H9 (cell line): Measurements from ENCODE around the gene BCAR3. TPM values are rescaled to one million over a fixed set of nuclear protein-coding genes. Genes with fewer than 3 reads are reported as not detected.

ENCODE experiments used
- DNase-seq: peaks from one replicate; pipeline ENCODE4 v3.0.0-alpha.2; 2017
- H2AFZ ChIP-seq: one replicate; pipeline ENCODE4 v1.6.1; 2013; ENCODE audit warnings: mild to moderate bottlenecking, low read length, control low read depth, moderate library complexity
- H2AK5ac ChIP-seq: 2 replicates; pipeline ENCODE4 v1.6.1; 2013; ENCODE audit warnings: low read length, control low read depth, mixed read lengths; ENCODE audit not compliant: insufficient read length
- H2BK120ac ChIP-seq: one replicate; pipeline ENCODE4 v1.6.1; 2013; ENCODE audit warnings: low read depth, mild to moderate bottlenecking, low read length, control low read depth, inconsistent platforms; ENCODE audit not compliant: poor library complexity, severe bottlenecking
- H2BK12ac ChIP-seq: 2 replicates; pipeline ENCODE4 v1.6.1; 2013; ENCODE audit warnings: low read length, control low read depth, mixed read lengths, low read depth; ENCODE audit not compliant: insufficient read length
- H2BK15ac ChIP-seq: 2 replicates; pipeline ENCODE4 v1.6.1; 2013; ENCODE audit warnings: low read depth, low read length, control low read depth
- H2BK20ac ChIP-seq: one replicate; pipeline ENCODE4 v1.6.1; 2013; ENCODE audit warnings: low read depth, mild to moderate bottlenecking, low read length, control low read depth, inconsistent platforms; ENCODE audit not compliant: poor library complexity, severe bottlenecking
- H2BK5ac ChIP-seq: 2 replicates; pipeline ENCODE4 v1.6.1; 2013; ENCODE audit warnings: low read length, control low read depth, mixed read lengths; ENCODE audit not compliant: insufficient read length
- H3K14ac ChIP-seq: 2 replicates; pipeline ENCODE4 v1.6.1; 2013; ENCODE audit warnings: low read length, control low read depth; ENCODE audit not compliant: insufficient read depth
- H3K18ac ChIP-seq: 2 replicates; pipeline ENCODE4 v1.6.1; 2013; ENCODE audit warnings: low read depth, mild to moderate bottlenecking, mixed read lengths, low read length, control low read depth; ENCODE audit not compliant: insufficient read length
- H3K23ac ChIP-seq: 2 replicates; pipeline ENCODE4 v1.6.1; 2013; ENCODE audit warnings: low read length, control low read depth, mixed read lengths, low read depth; ENCODE audit not compliant: insufficient read length
- H3K23me2 ChIP-seq: 2 replicates; pipeline ENCODE4 v1.6.1; 2013; ENCODE audit warnings: low read depth, mild to moderate bottlenecking, mixed read lengths, low read length, control low read depth; ENCODE audit not compliant: insufficient read length, poor library complexity, severe bottlenecking
- H3K27ac ChIP-seq: 2 replicates; pipeline ENCODE4 v1.5.1; 2013; ENCODE audit warnings: low read length, control low read depth, mixed read lengths, low read depth; ENCODE audit not compliant: insufficient read length
- H3K27me3 ChIP-seq: 2 replicates; pipeline ENCODE4 v1.6.1; 2013; ENCODE audit warnings: low read length, control low read depth, inconsistent platforms; ENCODE audit not compliant: insufficient read depth
- H3K4ac ChIP-seq: 2 replicates; pipeline ENCODE4 v1.6.1; 2013; ENCODE audit warnings: low read depth, mild to moderate bottlenecking, control low read depth, inconsistent platforms, low read length, moderate library complexity
- H3K4me1 ChIP-seq: 2 replicates; pipeline ENCODE4 v1.6.1; 2013; ENCODE audit warnings: low read length, control low read depth, inconsistent platforms; ENCODE audit not compliant: insufficient read depth
- H3K4me2 ChIP-seq: 2 replicates; pipeline ENCODE4 v1.6.1; 2013; ENCODE audit warnings: low read length, control low read depth, mixed read lengths; ENCODE audit not compliant: insufficient read length, insufficient read depth
- H3K56ac ChIP-seq: 2 replicates; pipeline ENCODE4 v1.6.1; 2013; ENCODE audit warnings: low read depth, mild to moderate bottlenecking, mixed read lengths, low read length, control low read depth; ENCODE audit not compliant: insufficient read length
- H3K79me1 ChIP-seq: 2 replicates; pipeline ENCODE4 v1.6.1; 2013; ENCODE audit warnings: low read depth, mild to moderate bottlenecking, moderate library complexity, low read length, control low read depth, inconsistent platforms; ENCODE audit not compliant: insufficient read depth, poor library complexity, severe bottlenecking
- H3K79me2 ChIP-seq: 2 replicates; pipeline ENCODE4 v1.6.1; 2013; ENCODE audit warnings: low read length, control low read depth, inconsistent platforms; ENCODE audit not compliant: insufficient read depth
- H3K9ac ChIP-seq: 2 replicates; pipeline ENCODE4 v1.6.1; 2013; ENCODE audit warnings: low read length, control low read depth, mixed read lengths; ENCODE audit not compliant: insufficient read length; ENCODE audit errors: extremely low read depth
- H3K9me3 ChIP-seq: one replicate; pipeline ENCODE4 v1.6.1; 2013; ENCODE audit warnings: low read depth, low read length, inconsistent platforms; ENCODE audit not compliant: control insufficient read depth
- H3T11ph ChIP-seq: one replicate; pipeline ENCODE4 v1.6.1; 2013; ENCODE audit warnings: mild to moderate bottlenecking, low read length, control low read depth, inconsistent platforms
- H4K20me1 ChIP-seq: one replicate; pipeline ENCODE4 v1.6.1; 2013; ENCODE audit not compliant: control insufficient read depth, insufficient read length, insufficient read depth
- H4K5ac ChIP-seq: 2 replicates; pipeline ENCODE4 v1.6.1; 2013; ENCODE audit warnings: low read depth, mild to moderate bottlenecking, mixed read lengths, low read length, control low read depth; ENCODE audit not compliant: insufficient read length
- H4K8ac ChIP-seq: replicated peaks from 2 replicates; pipeline ENCODE4 v1.6.1; 2013; ENCODE audit warnings: low read length, control low read depth, mixed read lengths, low read depth; ENCODE audit not compliant: insufficient read length
- H4K91ac ChIP-seq: 2 replicates; pipeline ENCODE4 v1.6.1; 2013; ENCODE audit warnings: low read depth, mild to moderate bottlenecking, moderate library complexity, mixed read lengths, low read length, control low read depth; ENCODE audit not compliant: insufficient read length
- H3K27ac Mint-ChIP-seq, 3 experiments: 2 replicates in 2 of 3; 3 replicates in 1 of 3; pipeline ENCODE4 v1.8.0; 2020 to 2021; ENCODE audit warnings: mixed read lengths in 3 of 3, mild to moderate bottlenecking in 1 of 3, moderate library complexity in 1 of 3
- H3K27me3 Mint-ChIP-seq: 2 replicates; pipeline ENCODE4 v1.8.0; 2021; ENCODE audit warnings: low read depth, mild to moderate bottlenecking, moderate library complexity, mixed read lengths
- H3K36me3 Mint-ChIP-seq, 3 experiments: 2 replicates in 2 of 3; 3 replicates in 1 of 3; pipeline ENCODE4 v1.8.0; 2020 to 2021; ENCODE audit warnings: low read depth in 3 of 3, mixed read lengths in 3 of 3; ENCODE audit not compliant: insufficient read depth in 1 of 3
- H3K4me1 Mint-ChIP-seq, 2 experiments: 2 replicates each; pipeline ENCODE4 v1.8.0; 2020; ENCODE audit warnings: mixed read lengths in 2 of 2
- H3K4me3 Mint-ChIP-seq, 2 experiments: 2 replicates in 1 of 2; 3 replicates in 1 of 2; pipeline ENCODE4 v1.8.0; 2020 to 2021; ENCODE audit warnings: mild to moderate bottlenecking in 2 of 2, mixed read lengths in 2 of 2, moderate library complexity in 1 of 2
- H3K9me3 Mint-ChIP-seq, 2 experiments: 2 replicates in 1 of 2; 3 replicates in 1 of 2; pipeline ENCODE4 v1.8.0; 2020; ENCODE audit warnings: mild to moderate bottlenecking in 2 of 2, mixed read lengths in 2 of 2, moderate library complexity in 1 of 2
- WGBS: extraction: QIAGEN DNeasy Blood & Tissue Kit; methylation state at CpG from one replicate; pipeline ENCODE4 v1.1.7; 2013; ENCODE audit warnings: missing lambda C conversion rate, low lambda C conversion rate, mixed read lengths; ENCODE audit not compliant: insufficient read length; ENCODE audit errors: extremely low coverage; 5-methylcytosine and 5-hydroxymethylcytosine counted together
- total RNA-seq: library from RNA; stranded (reverse); gene quantifications from 2 replicates; pipeline ENCODE4 v1.2.1, GENCODE V29; 2021
- TF ChIP-seq, protein P1 (sequence below): fragments of 200-600 bp; sonication (generic); conservative IDR thresholded peaks from 3 replicates; pipeline ENCODE4 v1.8.0; 2021; ENCODE audit warnings: antibody characterized with exemption, mild to moderate bottlenecking

The BCAR3 gene
- total RNA-seq, 1 experiment from 2014 or later, result 4.9 TPM

DNA sequence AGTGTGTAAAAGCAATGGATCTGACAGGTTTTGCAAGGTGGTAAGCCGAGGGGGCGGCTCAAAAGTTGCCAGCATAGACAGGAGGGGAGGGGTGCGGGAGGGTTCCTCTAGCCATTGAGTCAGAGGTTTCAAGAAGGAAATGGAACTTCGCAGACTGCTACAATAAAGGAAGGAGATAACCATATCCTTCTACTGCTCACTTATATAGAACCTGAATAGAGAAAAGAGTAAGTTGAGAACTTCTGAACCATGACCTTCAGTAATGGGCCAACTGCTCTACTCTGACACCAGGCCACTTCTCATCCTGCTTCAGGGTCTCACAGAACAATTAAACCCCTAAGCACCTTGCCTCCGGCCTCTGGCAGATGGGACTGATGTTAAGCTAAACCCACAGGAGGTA lies 26.3 kb upstream of the BCAR3 start:
- H3K4me1 Mint-ChIP-seq, result peaks cover 13 to 21% of the 10 kb centered on the region in 2 experiments
- TF ChIP-seq, protein P1, sequence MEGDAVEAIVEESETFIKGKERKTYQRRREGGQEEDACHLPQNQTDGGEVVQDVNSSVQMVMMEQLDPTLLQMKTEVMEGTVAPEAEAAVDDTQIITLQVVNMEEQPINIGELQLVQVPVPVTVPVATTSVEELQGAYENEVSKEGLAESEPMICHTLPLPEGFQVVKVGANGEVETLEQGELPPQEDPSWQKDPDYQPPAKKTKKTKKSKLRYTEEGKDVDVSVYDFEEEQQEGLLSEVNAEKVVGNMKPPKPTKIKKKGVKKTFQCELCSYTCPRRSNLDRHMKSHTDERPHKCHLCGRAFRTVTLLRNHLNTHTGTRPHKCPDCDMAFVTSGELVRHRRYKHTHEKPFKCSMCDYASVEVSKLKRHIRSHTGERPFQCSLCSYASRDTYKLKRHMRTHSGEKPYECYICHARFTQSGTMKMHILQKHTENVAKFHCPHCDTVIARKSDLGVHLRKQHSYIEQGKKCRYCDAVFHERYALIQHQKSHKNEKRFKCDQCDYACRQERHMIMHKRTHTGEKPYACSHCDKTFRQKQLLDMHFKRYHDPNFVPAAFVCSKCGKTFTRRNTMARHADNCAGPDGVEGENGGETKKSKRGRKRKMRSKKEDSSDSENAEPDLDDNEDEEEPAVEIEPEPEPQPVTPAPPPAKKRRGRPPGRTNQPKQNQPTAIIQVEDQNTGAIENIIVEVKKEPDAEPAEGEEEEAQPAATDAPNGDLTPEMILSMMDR, result no peak
- Histone ChIP-seq H3K4ac (no peak overlapping the region), H2BK15ac (no peak overlapping the region), H2BK5ac (no peak overlapping the region), H2BK20ac (no peak overlapping the region), H3K4me2 (no peak overlapping the region), H3K27ac (no peak overlapping the region), H3K18ac (no peak overlapping the region), H4K91ac (no peak overlapping the region), H3K9me3 (no peaks in the 10 kb centered on the region), H3K79me2 (no peaks in the 10 kb centered on the region), H3K9ac (no peak overlapping the region), H2BK120ac (no peak overlapping the region), H3K79me1 (no peaks in the 10 kb centered on the region), H4K8ac (no peak overlapping the region), H2BK12ac (no peak overlapping the region), H3K27me3 (no peaks in the 10 kb centered on the region; the same call in 1 of the 2 replicates), H3K23me2 (no peaks in the 10 kb centered on the region), H4K5ac (no peak overlapping the region), H2AFZ (no peak overlapping the region), H3K4me1 (peaks cover 7% of the 10 kb centered on the region; the same call in 1 of the 2 replicates), H3K56ac (no peak overlapping the region), H3K23ac (no peak overlapping the region), H3T11ph (no peak overlapping the region), H2AK5ac (no peak overlapping the region), H4K20me1 (no peaks in the 10 kb centered on the region), H3K14ac (no peak overlapping the region)
- no CpG with 5 or more reads among the region's 5 CpGs for WGBS
- no peak overlapping the region for H3K4me3 Mint-ChIP-seq
- no peaks in the 10 kb centered on the region for H3K36me3 Mint-ChIP-seq
- no peaks in the 10 kb centered on the region for H3K9me3 Mint-ChIP-seq
- peaks cover 2% of the 10 kb centered on the region; the same call in 1 of the 2 replicates for H3K27me3 Mint-ChIP-seq
- no peak overlapping the region for H3K27ac Mint-ChIP-seq
- no peak for DNase-seq
